Measurements from ENCODE around the gene CD180.

CD180 gene

GRCh38 chr5:67183859-67184258 lies 12.7 kb downstream of the CD180 start:
- Histone ChIP-seq H2BK12ac (ENCODE audit: low read length) (no peak overlapping the region), H3K23ac (ENCODE audit: low read depth, low read length, poor library complexity) (no peak overlapping the region), H2AK5ac (ENCODE audit: low read depth, low read length) (no peak overlapping the region), H3K79me1 (ENCODE audit: low read depth, low read length) (no peaks in the 10 kb centered on the region), H3K14ac (ENCODE audit: low read length) (no peak overlapping the region), H3K4me1 (ENCODE audit: control insufficient read depth in 2 of 2, insufficient read depth in 1 of 2, low read depth in 1 of 2, low read length in 2 of 2) (peaks cover 7 to 24% of the 10 kb centered on the region in 2 donors), H2BK15ac (ENCODE audit: low read length) (no peak overlapping the region), H3K4me3 (ENCODE audit: low read length in 2 of 2) (no peak overlapping the region), H3K9ac (ENCODE audit: low read depth, low read length, poor library complexity) (no peak overlapping the region), H3K9me3 (replicated peaks in 1 of 2; ENCODE audit: control insufficient read depth in 2 of 2, insufficient read depth in 1 of 2, low read depth in 1 of 2, low read length in 2 of 2) (no peaks in the 10 kb centered on the region), H2BK120ac (ENCODE audit: low read depth, low read length) (no peak overlapping the region), H3K4me2 (ENCODE audit: insufficient read depth, low read length, poor library complexity, severe bottlenecking) (no peak overlapping the region), H3K27ac (replicated peaks; ENCODE audit: low read length) (no peak overlapping the region), H3K18ac (ENCODE audit: low read length) (no peak overlapping the region), H4K8ac (ENCODE audit: low read depth, low read length) (no peak overlapping the region), H2AFZ (ENCODE audit: low read length) (no peak overlapping the region), H4K91ac (ENCODE audit: low read depth, low read length, poor library complexity) (no peak overlapping the region), H3K4ac (ENCODE audit: low read length) (no peak overlapping the region), H2BK5ac (ENCODE audit: low read length) (no peak overlapping the region), H3K36me3 (replicated peaks in 1 of 2; ENCODE audit: control insufficient read depth in 2 of 2, insufficient read depth in 2 of 2, low read length in 2 of 2) (no peaks in the 10 kb centered on the region), H3K27me3 (ENCODE audit: control insufficient read depth in 3 of 3, insufficient read depth in 3 of 3, low read depth in 1 of 3, low read length in 3 of 3) (no peaks in the 10 kb centered on the region)
- no CpG with 5 or more reads among the region's 3 CpGs for WGBS, 2 donors (ENCODE audit: extremely low coverage in 2 of 2, insufficient read length in 2 of 2, insufficient replicate concordance in 1 of 2)
- DNase-seq (ENCODE audit: low spot score), result no peak

GRCh38 chr5:67182301-67182790 lies 14.3 kb downstream of the CD180 start:
- Histone ChIP-seq H2BK15ac (ENCODE audit: low read length) (no peak overlapping the region), H2BK5ac (ENCODE audit: low read length) (no peak overlapping the region), H3K23ac (ENCODE audit: low read depth, low read length, poor library complexity) (no peak overlapping the region), H2BK12ac (ENCODE audit: low read length) (no peak overlapping the region), H3K4me1 (ENCODE audit: control insufficient read depth in 2 of 2, insufficient read depth in 1 of 2, low read depth in 1 of 2, low read length in 2 of 2) (peaks cover 7 to 18% of the 10 kb centered on the region in 2 donors), H3K27me3 (ENCODE audit: control insufficient read depth in 3 of 3, insufficient read depth in 3 of 3, low read depth in 1 of 3, low read length in 3 of 3) (no peaks in the 10 kb centered on the region), H3K36me3 (replicated peaks in 1 of 2; ENCODE audit: control insufficient read depth in 2 of 2, insufficient read depth in 2 of 2, low read length in 2 of 2) (no peaks in the 10 kb centered on the region), H3K9me3 (replicated peaks in 1 of 2; ENCODE audit: control insufficient read depth in 2 of 2, insufficient read depth in 1 of 2, low read depth in 1 of 2, low read length in 2 of 2) (no peaks in the 10 kb centered on the region), H4K91ac (ENCODE audit: low read depth, low read length, poor library complexity) (no peak overlapping the region), H2AK5ac (ENCODE audit: low read depth, low read length) (no peak overlapping the region), H3K18ac (ENCODE audit: low read length) (no peak overlapping the region), H3K4ac (ENCODE audit: low read length) (no peak overlapping the region), H3K9ac (ENCODE audit: low read depth, low read length, poor library complexity) (no peak overlapping the region), H3K4me3 (ENCODE audit: low read length in 2 of 2) (peak overlapping the region in 1 of 2 donors; percentile 8), H2AFZ (ENCODE audit: low read length) (peak overlapping the region; percentile 77), H3K4me2 (ENCODE audit: insufficient read depth, low read length, poor library complexity, severe bottlenecking) (no peak overlapping the region), H4K8ac (ENCODE audit: low read depth, low read length) (no peak overlapping the region), H3K79me1 (ENCODE audit: low read depth, low read length) (no peaks in the 10 kb centered on the region), H2BK120ac (ENCODE audit: low read depth, low read length) (no peak overlapping the region), H3K27ac (replicated peaks; ENCODE audit: low read length) (no peak overlapping the region), H3K14ac (ENCODE audit: low read length) (no peak overlapping the region)
- no peak for DNase-seq (ENCODE audit: low spot score)
- WGBS, 2 donors (ENCODE audit: extremely low coverage in 2 of 2, insufficient read length in 2 of 2, insufficient replicate concordance in 1 of 2), result no CpG with 5 or more reads among the region's 6 CpGs

- no peak overlapping the region for H2BK15ac ChIP-seq (ENCODE audit: low read length)
- no peak overlapping the region for H3K23ac ChIP-seq (ENCODE audit: low read depth, low read length, poor library complexity)
- no peak overlapping the region for H4K91ac ChIP-seq (ENCODE audit: low read depth, low read length, poor library complexity)
- H2BK5ac ChIP-seq (ENCODE audit: low read length), result no peak overlapping the region
- H3K27me3 ChIP-seq (ENCODE audit: control insufficient read depth in 3 of 3, insufficient read depth in 3 of 3, low read depth in 1 of 3, low read length in 3 of 3), result no peaks in the 10 kb centered on the region
- no peak overlapping the region for H4K8ac ChIP-seq (ENCODE audit: low read depth, low read length)
- H3K14ac ChIP-seq (ENCODE audit: low read length), result no peak overlapping the region
- peaks cover 7 to 18% of the 10 kb centered on the region in 2 donors for H3K4me1 ChIP-seq (ENCODE audit: control insufficient read depth in 2 of 2, insufficient read depth in 1 of 2, low read depth in 1 of 2, low read length in 2 of 2)
- WGBS, 2 donors (ENCODE audit: extremely low coverage in 2 of 2, insufficient read length in 2 of 2, insufficient replicate concordance in 1 of 2), result no CpG with 5 or more reads among the region's 5 CpGs
- no peaks in the 10 kb centered on the region for H3K9me3 ChIP-seq (replicated peaks in 1 of 2; ENCODE audit: control insufficient read depth in 2 of 2, insufficient read depth in 1 of 2, low read depth in 1 of 2, low read length in 2 of 2)
- H2AFZ ChIP-seq (ENCODE audit: low read length), result peak overlapping the region; percentile 77
- no peak overlapping the region for H2BK12ac ChIP-seq (ENCODE audit: low read length)
- no peak overlapping the region for H2AK5ac ChIP-seq (ENCODE audit: low read depth, low read length)
- no peaks in the 10 kb centered on the region for H3K36me3 ChIP-seq (replicated peaks in 1 of 2; ENCODE audit: control insufficient read depth in 2 of 2, insufficient read depth in 2 of 2, low read length in 2 of 2)
- peak overlapping the region in 1 of 2 donors; percentile 8 for H3K4me3 ChIP-seq (ENCODE audit: low read length in 2 of 2)
- no peak overlapping the region for H3K9ac ChIP-seq (ENCODE audit: low read depth, low read length, poor library complexity)
- no peak overlapping the region for H3K4ac ChIP-seq (ENCODE audit: low read length)
- no peak overlapping the region for H3K4me2 ChIP-seq (ENCODE audit: insufficient read depth, low read length, poor library complexity, severe bottlenecking)
- no peak overlapping the region for H3K18ac ChIP-seq (ENCODE audit: low read length)
- H3K79me1 ChIP-seq (ENCODE audit: low read depth, low read length), result no peaks in the 10 kb centered on the region
- DNase-seq (ENCODE audit: low spot score), result no peak
- peak overlapping the region; percentile 20 for H3K27ac ChIP-seq (replicated peaks; ENCODE audit: low read length)
- H2BK120ac ChIP-seq (ENCODE audit: low read depth, low read length), result no peak overlapping the region
Measured at GRCh38 chr5:67181648-67182221, 14.9 kb downstream of the CD180 start.

GRCh38 chr5:67179697-67180361 lies 16.8 kb downstream of the CD180 start:
- peak overlapping the region; percentile 72 for H2AFZ ChIP-seq (ENCODE audit: low read length)
- DNase-seq (ENCODE audit: low spot score), result no peak
- H3K4me2 ChIP-seq (ENCODE audit: insufficient read depth, low read length, poor library complexity, severe bottlenecking), result no peak overlapping the region
- H3K9ac ChIP-seq (ENCODE audit: low read depth, low read length, poor library complexity), result no peak overlapping the region
- no peak overlapping the region for H4K91ac ChIP-seq (ENCODE audit: low read depth, low read length, poor library complexity)
- H3K36me3 ChIP-seq (replicated peaks in 1 of 2; ENCODE audit: control insufficient read depth in 2 of 2, insufficient read depth in 2 of 2, low read length in 2 of 2), result no peaks in the 10 kb centered on the region
- H2BK15ac ChIP-seq (ENCODE audit: low read length), result no peak overlapping the region
- no peaks in the 10 kb centered on the region for H3K79me1 ChIP-seq (ENCODE audit: low read depth, low read length)
- no peaks in the 10 kb centered on the region for H3K9me3 ChIP-seq (replicated peaks in 1 of 2; ENCODE audit: control insufficient read depth in 2 of 2, insufficient read depth in 1 of 2, low read depth in 1 of 2, low read length in 2 of 2)
- WGBS, 2 donors (ENCODE audit: extremely low coverage in 2 of 2, insufficient read length in 2 of 2, insufficient replicate concordance in 1 of 2), result no CpG with 5 or more reads among the region's 5 CpGs
- no peak overlapping the region for H3K4me3 ChIP-seq (ENCODE audit: low read length in 2 of 2)
- H3K27me3 ChIP-seq (ENCODE audit: control insufficient read depth in 3 of 3, insufficient read depth in 3 of 3, low read depth in 1 of 3, low read length in 3 of 3), result no peaks in the 10 kb centered on the region
- peaks cover 7 to 18% of the 10 kb centered on the region in 2 donors for H3K4me1 ChIP-seq (ENCODE audit: control insufficient read depth in 2 of 2, insufficient read depth in 1 of 2, low read depth in 1 of 2, low read length in 2 of 2)
- no peak overlapping the region for H2AK5ac ChIP-seq (ENCODE audit: low read depth, low read length)
- H3K14ac ChIP-seq (ENCODE audit: low read length), result no peak overlapping the region
- no peak overlapping the region for H3K23ac ChIP-seq (ENCODE audit: low read depth, low read length, poor library complexity)
- H2BK12ac ChIP-seq (ENCODE audit: low read length), result no peak overlapping the region
- H4K8ac ChIP-seq (ENCODE audit: low read depth, low read length), result no peak overlapping the region
- H3K18ac ChIP-seq (ENCODE audit: low read length), result no peak overlapping the region
- H3K27ac ChIP-seq (replicated peaks; ENCODE audit: low read length), result no peak overlapping the region
- no peak overlapping the region for H2BK120ac ChIP-seq (ENCODE audit: low read depth, low read length)
- no peak overlapping the region for H2BK5ac ChIP-seq (ENCODE audit: low read length)
- H3K4ac ChIP-seq (ENCODE audit: low read length), result no peak overlapping the region
